HEK293 (cell line): ENCODE results near the gene MPG.

Experiments used
- CTCF ChIA-PET: fragments of 350-600 bp; formaldehyde crosslinking; extraction: SDS; loops from one replicate; lab custom pipeline; 2021; ENCODE audit warnings: antibody characterized with exemption; lab: Yijun Ruan, JAX
- POLR2A ChIA-PET: fragments of 300-600 bp; formaldehyde crosslinking; extraction: SDS; loops from one replicate; lab custom pipeline; 2020; ENCODE audit warnings: antibody characterized with exemption, inconsistent platforms; lab: Yijun Ruan, JAX
- H3K27ac ChIP-seq: fragments of 200-500 bp; sonication (Bioruptor generic); 2 replicates; pipeline ENCODE4 v1.5.1; 2014; ENCODE audit warnings: low read depth, low read length, control low read depth, inconsistent platforms; ENCODE audit errors: extremely low read depth
- H3K36me3 ChIP-seq, 2 experiments: fragments of 200-500 bp in 1 of 2; sonication (Bioruptor generic) in 1 of 2; 1 replicate in 1 of 2; 2 replicates in 1 of 2; pipeline ENCODE4 v1.5.1; 2014 to 2017; ENCODE audit warnings: inconsistent platforms in 2 of 2, low read length in 2 of 2; ENCODE audit not compliant: control insufficient read depth in 2 of 2, insufficient read depth in 1 of 2
- H3K4me1 ChIP-seq: fragments of 200-500 bp; sonication (Bioruptor generic); 2 replicates; pipeline ENCODE4 v1.5.1; 2014; ENCODE audit warnings: mild to moderate bottlenecking, low read length, inconsistent platforms; ENCODE audit not compliant: control insufficient read depth, insufficient read depth
- H3K4me3 ChIP-seq: 2 replicates; pipeline ENCODE4 v1.5.1; 2011; ENCODE audit warnings: low read depth, mild to moderate bottlenecking, control low read depth, low read length, moderate library complexity
- H3K9me3 ChIP-seq: fragments of 200-500 bp; sonication (Bioruptor generic); 2 replicates; pipeline ENCODE4 v1.5.1; 2014; ENCODE audit warnings: low read depth, low read length, inconsistent platforms; ENCODE audit not compliant: control insufficient read depth, insufficient read depth
- IKZF3 ChIP-seq: fragments of 450-650 bp; IDR thresholded peaks from 2 replicates; pipeline ENCODE4 v1.5.0; 2018; ENCODE audit warnings: missing biosample characterization, mild to moderate bottlenecking, missing genetic modification characterization, moderate library complexity
- TCF7L2 ChIP-seq: IDR thresholded peaks from 2 replicates; pipeline ENCODE4 v1.6.1; 2011; ENCODE audit warnings: low read depth, mild to moderate bottlenecking, inconsistent platforms, low read length, moderate library complexity, borderline replicate concordance
- ZNF132 ChIP-seq: fragments of 450-650 bp; formaldehyde crosslinking; IDR thresholded peaks from 2 replicates; pipeline ENCODE4 v1.5.1; 2017; ENCODE audit warnings: missing biosample characterization, missing genetic modification characterization, borderline replicate concordance
- ZNF146 ChIP-seq: fragments of 450-650 bp; formaldehyde crosslinking; IDR thresholded peaks from 2 replicates; pipeline ENCODE4 v1.5.1; 2016; ENCODE audit warnings: missing biosample characterization, missing genetic modification characterization
- ZNF157 ChIP-seq: fragments of 450-650 bp; formaldehyde crosslinking; IDR thresholded peaks from 2 replicates; pipeline ENCODE4 v1.5.1; 2016; ENCODE audit warnings: missing biosample characterization, missing genetic modification characterization
- ZNF18 ChIP-seq: fragments of 450-650 bp; formaldehyde crosslinking; IDR thresholded peaks from 2 replicates; pipeline ENCODE4 v1.5.1; 2016; ENCODE audit warnings: missing biosample characterization, missing genetic modification characterization
- ZNF221 ChIP-seq: fragments of 450-650 bp; formaldehyde crosslinking; IDR thresholded peaks from 2 replicates; pipeline ENCODE4 v1.5.1; 2017; ENCODE audit warnings: missing biosample characterization, missing genetic modification characterization, borderline replicate concordance
- ZNF292 ChIP-seq: fragments of 450-650 bp; formaldehyde crosslinking; IDR thresholded peaks from 2 replicates; pipeline ENCODE4 v1.5.1; 2016; ENCODE audit warnings: low read depth, missing biosample characterization, missing genetic modification characterization, borderline replicate concordance
- ZNF404 ChIP-seq: fragments of 450-650 bp; formaldehyde crosslinking; IDR thresholded peaks from 2 replicates; pipeline ENCODE4 v1.5.1; 2017; ENCODE audit warnings: missing biosample characterization, missing genetic modification characterization
- ZNF423 ChIP-seq: fragments of 450-650 bp; formaldehyde crosslinking; IDR thresholded peaks from 2 replicates; pipeline ENCODE4 v1.5.1; 2016; ENCODE audit warnings: missing biosample characterization, missing genetic modification characterization
- ZNF426 ChIP-seq: fragments of 450-650 bp; formaldehyde crosslinking; IDR thresholded peaks from 2 replicates; pipeline ENCODE4 v1.5.1; 2017; ENCODE audit warnings: missing biosample characterization, missing genetic modification characterization, mild to moderate bottlenecking, inconsistent platforms, moderate library complexity
- ZNF513 ChIP-seq: fragments of 450-650 bp; IDR thresholded peaks from 2 replicates; pipeline ENCODE4 v1.5.1; 2018; ENCODE audit warnings: missing biosample characterization, missing genetic modification characterization
- ZNF514 ChIP-seq: fragments of 450-650 bp; formaldehyde crosslinking; IDR thresholded peaks from 2 replicates; pipeline ENCODE4 v1.5.1; 2016; ENCODE audit warnings: missing biosample characterization, missing genetic modification characterization
- ZNF585B ChIP-seq: fragments of 450-650 bp; formaldehyde crosslinking; IDR thresholded peaks from 2 replicates; pipeline ENCODE4 v1.5.1; 2016; ENCODE audit warnings: missing biosample characterization, missing genetic modification characterization
- ZNF596 ChIP-seq: fragments of 450-650 bp; IDR thresholded peaks from 2 replicates; pipeline ENCODE4 v1.5.0; 2018; ENCODE audit warnings: missing biosample characterization, mild to moderate bottlenecking, missing genetic modification characterization, moderate library complexity
- ZNF621 ChIP-seq: fragments of 450-650 bp; formaldehyde crosslinking; IDR thresholded peaks from 2 replicates; pipeline ENCODE4 v1.5.1; 2017; ENCODE audit warnings: missing biosample characterization, missing genetic modification characterization
- ZNF624 ChIP-seq: fragments of 450-650 bp; formaldehyde crosslinking; IDR thresholded peaks from 2 replicates; pipeline ENCODE4 v1.5.1; 2017; ENCODE audit warnings: missing biosample characterization, missing genetic modification characterization
- ZNF645 ChIP-seq: fragments of 450-650 bp; formaldehyde crosslinking; IDR thresholded peaks from 2 replicates; pipeline ENCODE4; 2016; ENCODE audit warnings: missing biosample characterization, missing genetic modification characterization
- TF ChIP-seq, protein P1 (sequence below): fragments of 450-650 bp; formaldehyde crosslinking; IDR thresholded peaks from 2 replicates; pipeline ENCODE4 v1.5.1; 2016; ENCODE audit warnings: missing biosample characterization, missing genetic modification characterization

Gene MPG

DNA sequence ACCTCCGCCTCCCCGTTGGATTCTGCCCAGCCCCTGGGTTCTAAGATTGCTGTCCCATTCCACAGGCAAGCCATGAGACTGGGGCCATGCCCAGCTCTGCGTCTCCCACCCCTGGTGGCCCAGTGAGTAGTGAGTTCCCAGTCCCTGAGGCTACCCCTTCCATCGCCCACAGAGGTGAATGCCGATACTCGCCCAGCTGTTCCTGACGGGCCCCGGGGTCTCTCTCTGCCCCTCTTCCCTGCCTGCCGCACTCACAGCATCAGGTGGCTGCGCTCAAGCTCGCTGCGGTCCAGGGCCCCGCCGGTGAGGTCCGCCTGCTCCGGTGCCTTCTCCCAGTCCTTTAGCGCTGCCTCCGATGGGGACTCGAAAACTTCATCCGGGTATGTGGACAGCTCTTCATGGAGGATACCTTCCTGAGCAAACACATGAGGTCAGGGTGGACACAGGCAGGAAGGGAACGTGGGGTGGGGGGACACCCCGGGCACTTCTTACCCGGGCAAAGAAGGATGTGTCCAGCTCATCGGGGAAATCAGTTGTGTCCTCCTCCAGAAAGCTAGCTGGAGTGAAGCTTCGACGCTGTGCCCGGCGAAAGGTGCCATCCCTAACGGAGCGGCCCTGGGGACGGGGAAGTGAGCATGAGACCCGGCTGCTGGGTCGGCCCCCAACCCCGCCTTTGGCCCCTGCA, 15.6 kb upstream of the MPG start (continued):
- TF ChIP-seq ZNF513 (tag by site-specific recombination) (no peak), ZNF146 (tag by site-specific recombination) (no peak), ZNF624 (tag by site-specific recombination) (no peak), ZNF18 (tag by site-specific recombination) (no peak), ZNF585B (tag by site-specific recombination) (no peak)
- TF ChIP-seq, all 188 proteins: peak for 0

- peaks cover 0 to 59% of the 10 kb centered on the region in 2 experiments; a peak in 1 of 3 replicates for H3K36me3 ChIP-seq
- no peaks in the 10 kb centered on the region for H3K4me1 ChIP-seq
- POLR2A ChIA-PET, result interaction anchor here (2.2 kb wide), 1 partner anchor 10 kb away, joined by 13 read pairs; the partner anchor contains the start of genes POLR3K and SNRNP25
- TF ChIP-seq ZNF645 (tag by site-specific recombination) (no peak), IKZF3 (tag by site-specific recombination) (no peak), ZNF514 (tag by site-specific recombination) (no peak), ZNF18 (tag by site-specific recombination) (no peak), ZNF596 (tag by site-specific recombination) (no peak), ZNF621 (no peak), ZNF221 (tag by site-specific recombination) (no peak), ZNF624 (tag by site-specific recombination) (no peak), TCF7L2 (no peak), ZNF132 (tag by site-specific recombination) (no peak), ZNF404 (tag by site-specific recombination) (no peak), ZNF426 (tag by site-specific recombination) (no peak), ZNF157 (no peak), ZNF423 (tag by site-specific recombination) (no peak), ZNF292 (tag by site-specific recombination) (no peak)
- TF ChIP-seq, protein P1, sequence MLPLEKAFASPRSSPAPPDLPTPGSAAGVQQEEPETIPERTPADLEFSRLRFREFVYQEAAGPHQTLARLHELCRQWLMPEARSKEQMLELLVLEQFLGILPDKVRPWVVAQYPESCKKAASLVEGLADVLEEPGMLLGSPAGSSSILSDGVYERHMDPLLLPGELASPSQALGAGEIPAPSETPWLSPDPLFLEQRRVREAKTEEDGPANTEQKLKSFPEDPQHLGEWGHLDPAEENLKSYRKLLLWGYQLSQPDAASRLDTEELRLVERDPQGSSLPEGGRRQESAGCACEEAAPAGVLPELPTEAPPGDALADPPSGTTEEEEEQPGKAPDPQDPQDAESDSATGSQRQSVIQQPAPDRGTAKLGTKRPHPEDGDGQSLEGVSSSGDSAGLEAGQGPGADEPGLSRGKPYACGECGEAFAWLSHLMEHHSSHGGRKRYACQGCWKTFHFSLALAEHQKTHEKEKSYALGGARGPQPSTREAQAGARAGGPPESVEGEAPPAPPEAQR (tag by site-specific recombination), result no peak
- no peak overlapping the region for H3K4me3 ChIP-seq
- CTCF ChIA-PET, result interaction anchor here (0.8 to 6.3 kb wide), 6 partner anchors 10 to 300 kb away, joined by 3 to 245 read pairs (median 24); partner anchors contain the start of genes POLR3K and SNRNP25
- H3K27ac ChIP-seq, result no peak overlapping the region
- H3K9me3 ChIP-seq, result no peaks in the 10 kb centered on the region
These were observed 15.0 kb upstream of the MPG start for GRCh38 chr16:62968-63391.
